Caco-2 (cell line): ENCODE results near the gene MYDGF. TPM values are rescaled to one million over a fixed set of nuclear protein-coding genes. Genes with fewer than 3 reads are reported as not detected.

Source experiments
- BruUV-seq: library from RNA; stranded (reverse); fragments of 400-500 nt; replicated peaks from 2 replicates; lab custom pipeline; 2021; lab: Mats Ljungman, UMichigan
- CTCF ChIA-PET: fragments of 300-600 bp; sonication (Branson Sonifier 250); formaldehyde crosslinking; loops from one replicate; lab custom pipeline; 2022; ENCODE audit warnings: antibody characterized with exemption; lab: Charles Lee
- POLR2A ChIA-PET: fragments of 300-600 bp; sonication (Branson Sonifier 250); formaldehyde crosslinking; loops from one replicate; lab custom pipeline; 2022; ENCODE audit warnings: antibody characterized with exemption; lab: Charles Lee
- DNase-seq, 2 experiments: peaks; one replicate each; pipeline versions ENCODE4 v3.0.0 to v3.0.0-alpha.2; 2020 to 2022
- H3K27me3 ChIP-seq: replicated peaks from 2 replicates; pipeline ENCODE4 v1.6.0; 2011; ENCODE audit warnings: low read length; ENCODE audit not compliant: control insufficient read depth, insufficient read depth
- H3K36me3 ChIP-seq: 2 replicates; pipeline ENCODE4 v1.5.1; 2011; ENCODE audit warnings: low read length; ENCODE audit not compliant: control insufficient read depth, insufficient read depth
- H3K4me1 ChIP-seq: fragments of 250-450 bp; sonication (Bioruptor Pico); 2 replicates; pipeline ENCODE4 v1.5.1; 2020; ENCODE audit warnings: mild to moderate bottlenecking
- H3K4me3 ChIP-seq: 2 replicates; pipeline ENCODE4 v1.5.1; 2011; ENCODE audit warnings: low read depth, mild to moderate bottlenecking, control low read depth, low read length
- H3K9me3 ChIP-seq: fragments of 250-450 bp; sonication (Bioruptor Pico); 2 replicates; pipeline ENCODE4 v1.5.1; 2020; ENCODE audit warnings: mild to moderate bottlenecking, moderate library complexity
- H3K27ac Mint-ChIP-seq: one replicate; pipeline ENCODE4 v1.8.0; 2022; ENCODE audit warnings: mixed read lengths; ENCODE audit not compliant: unreplicated experiment
- H3K27me3 Mint-ChIP-seq: one replicate; pipeline ENCODE4 v1.8.0; 2022; ENCODE audit warnings: mixed read lengths; ENCODE audit not compliant: insufficient read depth, unreplicated experiment
- H3K36me3 Mint-ChIP-seq: one replicate; pipeline ENCODE4 v1.8.0; 2022; ENCODE audit warnings: mild to moderate bottlenecking, mixed read lengths; ENCODE audit not compliant: insufficient read depth, unreplicated experiment
- H3K4me1 Mint-ChIP-seq: one replicate; pipeline ENCODE4 v1.8.0; 2022; ENCODE audit warnings: low read depth, mixed read lengths; ENCODE audit not compliant: unreplicated experiment
- H3K4me3 Mint-ChIP-seq: one replicate; pipeline ENCODE4 v1.8.0; 2022; ENCODE audit warnings: mild to moderate bottlenecking, moderate library complexity, mixed read lengths; ENCODE audit not compliant: unreplicated experiment
- H3K9me3 Mint-ChIP-seq: one replicate; pipeline ENCODE4 v1.8.0; 2022; ENCODE audit warnings: mixed read lengths; ENCODE audit not compliant: unreplicated experiment
- intact Hi-C: fragments of 100-400 bp; cut with micrococcal nuclease; formaldehyde crosslinking; loops from one replicate; pipeline ENCODE4 v1.10.0; 2022; ENCODE audit not compliant: unreplicated experiment
- total RNA-seq: library from RNA; stranded (reverse); gene quantifications from 2 replicates; pipeline ENCODE4 v1.2.3, GENCODE V29; 2022
- TF ChIP-seq, protein P1 (sequence below), 2 experiments: fragments of 200-600 bp in 1 of 2; IDR thresholded peaks; 1 replicate in 1 of 2; 2 replicates in 1 of 2; pipeline versions ENCODE4 v1.5.1 to v1.8.0; 2011 to 2022; ENCODE audit warnings: antibody characterized with exemption in 1 of 2, control low read depth in 1 of 2, inconsistent platforms in 1 of 2, low read depth in 1 of 2, low read length in 1 of 2, mild to moderate bottlenecking in 1 of 2, moderate library complexity in 1 of 2; ENCODE audit not compliant: insufficient read depth in 1 of 2, severe bottlenecking in 1 of 2, unreplicated experiment in 1 of 2

MYDGF gene
- total RNA-seq, 1 experiment from 2014 or later, result 106 TPM

DNA sequence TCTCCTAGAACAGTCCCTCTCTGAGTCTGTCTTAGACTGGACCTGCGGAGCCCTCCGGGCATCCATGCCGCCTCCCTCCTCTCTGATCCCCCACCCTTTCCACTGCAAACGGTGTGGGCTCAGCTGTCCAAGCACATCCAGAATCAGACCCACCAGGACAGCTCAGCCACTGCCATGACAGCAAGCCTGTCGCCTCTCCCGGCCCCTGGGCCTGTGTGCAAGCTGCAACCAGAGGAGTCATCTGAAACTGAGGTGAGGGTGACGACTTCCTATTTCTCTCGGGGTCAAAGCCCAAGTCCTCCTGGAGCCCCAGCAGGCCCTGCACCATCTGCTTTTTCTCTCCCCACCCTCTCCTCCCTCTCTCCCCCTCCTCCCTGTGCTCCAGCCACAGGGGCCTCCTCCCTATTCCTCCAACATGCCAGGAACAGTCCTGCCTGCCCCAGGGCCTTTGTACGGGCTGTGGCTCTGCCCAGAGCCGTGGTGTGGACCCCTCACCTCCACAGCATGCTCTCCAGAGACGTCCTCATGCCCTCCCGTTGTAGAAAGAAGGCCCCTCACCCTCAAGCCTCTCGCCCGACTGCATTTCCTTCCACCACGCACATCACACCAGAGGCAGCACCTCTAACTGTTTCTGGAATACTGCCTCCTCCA, 23.5 kb upstream of the MYDGF start:
- Mint-ChIP-seq H3K36me3 (peaks cover 64% of the 10 kb centered on the region), H3K4me1 (no peaks in the 10 kb centered on the region), H3K27me3 (no peaks in the 10 kb centered on the region), H3K27ac (no peak overlapping the region), H3K9me3 (no peaks in the 10 kb centered on the region), H3K4me3 (no peak overlapping the region)
- TF ChIP-seq, protein P1, sequence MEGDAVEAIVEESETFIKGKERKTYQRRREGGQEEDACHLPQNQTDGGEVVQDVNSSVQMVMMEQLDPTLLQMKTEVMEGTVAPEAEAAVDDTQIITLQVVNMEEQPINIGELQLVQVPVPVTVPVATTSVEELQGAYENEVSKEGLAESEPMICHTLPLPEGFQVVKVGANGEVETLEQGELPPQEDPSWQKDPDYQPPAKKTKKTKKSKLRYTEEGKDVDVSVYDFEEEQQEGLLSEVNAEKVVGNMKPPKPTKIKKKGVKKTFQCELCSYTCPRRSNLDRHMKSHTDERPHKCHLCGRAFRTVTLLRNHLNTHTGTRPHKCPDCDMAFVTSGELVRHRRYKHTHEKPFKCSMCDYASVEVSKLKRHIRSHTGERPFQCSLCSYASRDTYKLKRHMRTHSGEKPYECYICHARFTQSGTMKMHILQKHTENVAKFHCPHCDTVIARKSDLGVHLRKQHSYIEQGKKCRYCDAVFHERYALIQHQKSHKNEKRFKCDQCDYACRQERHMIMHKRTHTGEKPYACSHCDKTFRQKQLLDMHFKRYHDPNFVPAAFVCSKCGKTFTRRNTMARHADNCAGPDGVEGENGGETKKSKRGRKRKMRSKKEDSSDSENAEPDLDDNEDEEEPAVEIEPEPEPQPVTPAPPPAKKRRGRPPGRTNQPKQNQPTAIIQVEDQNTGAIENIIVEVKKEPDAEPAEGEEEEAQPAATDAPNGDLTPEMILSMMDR (IDR thresholded peaks at IDR 0.05; ENCODE audit: insufficient read depth in 1 of 2, low read depth in 1 of 2, low read length in 1 of 2, severe bottlenecking in 1 of 2, unreplicated experiment in 1 of 2), result no peak
- DNase-seq, result no peak
- H3K4me1 ChIP-seq, result no peaks in the 10 kb centered on the region
- peaks cover 4% of the 10 kb centered on the region for H3K36me3 ChIP-seq
- no peaks in the 10 kb centered on the region for H3K27me3 ChIP-seq
- ChIA-PET CTCF (no interaction called here), POLR2A (no interaction called here)
- H3K4me3 ChIP-seq, result no peak overlapping the region
- intact Hi-C loops, result no loop called here
- no TSS peak for BruUV-seq
- H3K9me3 ChIP-seq, result no peaks in the 10 kb centered on the region

- TF ChIP-seq, protein P1 (IDR thresholded peaks at IDR 0.05; ENCODE audit: insufficient read depth in 1 of 2, low read depth in 1 of 2, low read length in 1 of 2, severe bottlenecking in 1 of 2, unreplicated experiment in 1 of 2), result no peak
- peaks cover 63% of the 10 kb centered on the region for H3K36me3 Mint-ChIP-seq
- intact Hi-C loops, result no loop called here
Observed at GRCh38 chr19:4693078-4693350, 22.9 kb upstream of the MYDGF start.

DNA sequence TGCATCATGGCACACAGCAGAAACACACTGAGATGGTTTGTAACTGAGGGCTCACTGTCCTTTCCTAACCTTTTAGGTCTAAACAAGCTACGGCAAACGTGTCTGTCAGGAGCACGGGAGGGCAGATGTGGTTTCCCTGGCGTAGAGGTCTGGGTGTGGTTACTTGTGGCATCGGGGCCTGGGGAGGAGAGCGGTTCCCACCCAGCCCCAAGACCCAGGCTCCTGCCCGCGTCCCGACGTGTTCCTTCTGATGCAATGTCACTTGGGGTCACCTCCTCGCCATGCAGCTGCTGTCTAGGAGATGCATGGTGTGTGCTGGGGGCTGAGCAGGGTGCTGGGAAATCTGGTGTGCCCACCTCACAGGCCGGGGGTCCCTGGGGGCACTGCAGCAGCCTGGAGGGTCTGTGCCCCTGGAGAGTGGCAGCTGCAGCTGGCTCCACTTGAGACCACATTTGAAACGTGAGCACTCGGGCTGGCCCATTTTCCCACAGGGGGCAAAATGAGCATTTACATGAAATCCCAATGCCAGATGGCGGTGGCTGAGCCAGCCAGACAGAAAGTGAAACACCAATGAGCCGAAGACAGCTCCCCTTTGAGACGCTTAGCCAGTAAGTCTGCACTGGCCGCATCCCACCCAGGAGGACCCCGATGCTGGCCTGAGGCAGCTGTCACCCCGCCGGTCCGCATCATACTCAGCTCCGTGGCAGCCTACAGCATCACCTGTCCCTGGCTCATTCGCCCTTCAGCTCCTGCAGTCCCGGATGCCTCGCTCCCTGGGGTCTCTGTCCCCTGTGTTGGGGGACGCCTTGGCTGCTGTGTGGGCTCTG, 22.3 kb upstream of the MYDGF start:
- H3K9me3 ChIP-seq, result no peaks in the 10 kb centered on the region
- no peaks in the 10 kb centered on the region for H3K4me1 Mint-ChIP-seq
- no peak overlapping the region for H3K4me3 ChIP-seq
- intact Hi-C loops, result no loop called here
- TF ChIP-seq, protein P1 (IDR thresholded peaks at IDR 0.05; ENCODE audit: insufficient read depth in 1 of 2, low read depth in 1 of 2, low read length in 1 of 2, severe bottlenecking in 1 of 2, unreplicated experiment in 1 of 2), result no peak
- no peak overlapping the region for H3K27ac Mint-ChIP-seq
- ChIA-PET CTCF (no interaction called here), POLR2A (no interaction called here)
- peaks cover 1% of the 10 kb centered on the region for H3K36me3 ChIP-seq
- no peaks in the 10 kb centered on the region for H3K27me3 ChIP-seq
- no TSS peak for BruUV-seq
- H3K4me3 Mint-ChIP-seq, result no peak overlapping the region
- H3K36me3 Mint-ChIP-seq, result peaks cover 58% of the 10 kb centered on the region
- H3K9me3 Mint-ChIP-seq, result no peaks in the 10 kb centered on the region
- H3K4me1 ChIP-seq, result no peaks in the 10 kb centered on the region
- H3K27me3 Mint-ChIP-seq, result no peaks in the 10 kb centered on the region
- DNase-seq, result no peak

More at GRCh38 chr19:4693078-4693350, 22.9 kb upstream of the MYDGF start:
- DNase-seq, result no peak
- Mint-ChIP-seq H3K27ac (no peak overlapping the region), H3K9me3 (no peaks in the 10 kb centered on the region), H3K4me3 (no peak overlapping the region), H3K4me1 (no peaks in the 10 kb centered on the region), H3K27me3 (no peaks in the 10 kb centered on the region)
- H3K4me1 ChIP-seq, result no peaks in the 10 kb centered on the region
- H3K27me3 ChIP-seq, result no peaks in the 10 kb centered on the region
- POLR2A ChIA-PET, result no interaction called here
- H3K4me3 ChIP-seq, result no peak overlapping the region
- peaks cover 4% of the 10 kb centered on the region for H3K36me3 ChIP-seq
- CTCF ChIA-PET, result no interaction called here
- no TSS peak for BruUV-seq
- H3K9me3 ChIP-seq, result no peaks in the 10 kb centered on the region
